ENCODE measurements around the gene P2RX2.

P2RX2 gene

GRCh38 chr12:132618683-132619043 is at the start of gene P2RX2:
P2RX2 (plus strand) TSS chr12:132618776; CDS start chr12:132618817, 41 bp downstream.
- DNase-seq (ENCODE audit: low read depth in 2 of 2): no peak

GRCh38 chr12:132568826-132569480 is 49.6 kb upstream of the P2RX2 start:
- DNase-seq (ENCODE audit: low read depth in 2 of 2): no peak

- DNase-seq (ENCODE audit: low read depth in 2 of 2): no peak
Measured at GRCh38 chr12:132569856-132570480, 48.6 kb upstream of the P2RX2 start.

- no peak for DNase-seq (ENCODE audit: low read depth in 2 of 2)
Measured at GRCh38 chr12:132570635-132571034, 47.9 kb upstream of the P2RX2 start.

GRCh38 chr12:132571051-132571450 is 47.5 kb upstream of the P2RX2 start:
- no peak for DNase-seq (ENCODE audit: low read depth in 2 of 2)

GRCh38 chr12:132571598-132571997 is 47.0 kb upstream of the P2RX2 start:
- DNase-seq (ENCODE audit: low read depth in 2 of 2): no peak

GRCh38 chr12:132572106-132572505 is 46.5 kb upstream of the P2RX2 start:
- DNase-seq (ENCODE audit: low read depth in 2 of 2): no peak

GRCh38 chr12:132572801-132573760 is 45.5 kb upstream of the P2RX2 start:
- DNase-seq (ENCODE audit: low read depth in 2 of 2): no peak

- DNase-seq (ENCODE audit: low read depth in 2 of 2): no peak
Measured at GRCh38 chr12:132574271-132574996, 44.1 kb upstream of the P2RX2 start.

GRCh38 chr12:132575661-132576060 is 42.9 kb upstream of the P2RX2 start:
- DNase-seq (ENCODE audit: low read depth in 2 of 2): no peak

- no peak for DNase-seq (ENCODE audit: low read depth in 2 of 2)
Measured at GRCh38 chr12:132576701-132577100, 41.9 kb upstream of the P2RX2 start.

- DNase-seq (ENCODE audit: low read depth in 2 of 2): no peak
Measured at GRCh38 chr12:132577191-132577920, 41.2 kb upstream of the P2RX2 start.

- no peak for DNase-seq (ENCODE audit: low read depth in 2 of 2)
Measured at GRCh38 chr12:132578118-132578517, 40.5 kb upstream of the P2RX2 start.

GRCh38 chr12:132578826-132579225 is 39.8 kb upstream of the P2RX2 start:
- DNase-seq (ENCODE audit: low read depth in 2 of 2): no peak

- no peak for DNase-seq (ENCODE audit: low read depth in 2 of 2)
Measured at GRCh38 chr12:132579744-132580143, 38.8 kb upstream of the P2RX2 start.

GRCh38 chr12:132580701-132581292 is 37.8 kb upstream of the P2RX2 start:
- DNase-seq (ENCODE audit: low read depth in 2 of 2): no peak

- DNase-seq (ENCODE audit: low read depth in 2 of 2): no peak
Measured at GRCh38 chr12:132581348-132582057, 37.1 kb upstream of the P2RX2 start.

GRCh38 chr12:132582058-132582420 is 36.5 kb upstream of the P2RX2 start:
- no peak for DNase-seq (ENCODE audit: low read depth in 2 of 2)

GRCh38 chr12:132582582-132583410 is 35.8 kb upstream of the P2RX2 start:
- no peak for DNase-seq (ENCODE audit: low read depth in 2 of 2)

GRCh38 chr12:132583411-132583710 is 35.2 kb upstream of the P2RX2 start:
- DNase-seq (ENCODE audit: low read depth in 2 of 2): no peak
